GM12892 (cell line): ENCODE data around the gene ELOVL5.
"Not testable (repeated sequence)": the region's sequence is repeated elsewhere in the genome, so short reads cannot be mapped to it uniquely, and the experiment has no call there.

ENCODE experiments used
- DNase-seq: peaks from one replicate; pipeline ENCODE4 v3.0.0; 2011; ENCODE audit not compliant: insufficient read length
- FAIRE-seq: peaks from 2 replicates; lab custom pipeline; 2011; peaks lifted over from hg19 to GRCh38; lab: Jason Lieb, UNC
- POLR2A ChIP-seq: IDR thresholded peaks from 2 replicates; pipeline ENCODE4 v1.6.1; 2011; ENCODE audit warnings: low read depth, low read length, control low read depth
- POLR2AphosphoS5 ChIP-seq: IDR thresholded peaks from 2 replicates; pipeline ENCODE4 v1.6.1; 2011; ENCODE audit warnings: low read depth, low read length, control low read depth
- TAF1 ChIP-seq: IDR thresholded peaks from 2 replicates; pipeline ENCODE4 v1.6.1; 2011; ENCODE audit warnings: low read depth, mild to moderate bottlenecking, control low read depth, low read length, borderline replicate concordance

The ELOVL5 gene

DNA sequence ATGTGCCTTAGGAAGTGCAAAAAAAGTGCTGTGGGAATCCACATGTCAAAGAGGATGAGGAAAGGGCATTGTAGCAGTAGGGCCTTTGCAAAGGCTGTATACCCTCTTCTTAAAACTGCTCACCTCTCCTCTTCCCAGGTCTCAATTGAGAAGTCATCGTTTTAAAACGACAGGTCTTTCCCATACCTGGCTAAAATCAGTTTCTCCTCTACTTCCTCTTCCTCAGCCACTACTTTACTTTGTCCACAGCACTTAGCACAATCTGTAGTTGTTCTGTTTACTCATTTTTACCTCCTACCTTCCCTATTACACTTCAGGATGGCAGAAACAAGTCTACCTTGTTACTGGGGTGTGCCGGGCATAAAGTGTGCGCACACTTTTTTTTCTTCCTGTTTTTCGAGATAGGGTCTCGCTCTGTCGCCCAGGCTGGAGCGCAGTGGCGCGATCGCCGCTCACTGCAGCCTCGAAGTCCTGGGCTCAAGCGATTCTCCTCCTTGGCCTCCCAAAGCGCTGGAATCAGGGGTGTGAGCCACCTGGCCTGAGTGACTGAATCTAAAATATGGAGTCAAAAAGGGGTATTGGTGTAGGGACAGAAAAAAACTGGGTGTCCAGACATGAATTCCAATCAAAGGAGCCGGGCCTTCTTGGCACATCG is 9.8 kb upstream of the ELOVL5 start:
- FAIRE-seq, result no peak
- no peak for TF ChIP-seq POLR2AphosphoS5
- no peak for DNase-seq

DNA sequence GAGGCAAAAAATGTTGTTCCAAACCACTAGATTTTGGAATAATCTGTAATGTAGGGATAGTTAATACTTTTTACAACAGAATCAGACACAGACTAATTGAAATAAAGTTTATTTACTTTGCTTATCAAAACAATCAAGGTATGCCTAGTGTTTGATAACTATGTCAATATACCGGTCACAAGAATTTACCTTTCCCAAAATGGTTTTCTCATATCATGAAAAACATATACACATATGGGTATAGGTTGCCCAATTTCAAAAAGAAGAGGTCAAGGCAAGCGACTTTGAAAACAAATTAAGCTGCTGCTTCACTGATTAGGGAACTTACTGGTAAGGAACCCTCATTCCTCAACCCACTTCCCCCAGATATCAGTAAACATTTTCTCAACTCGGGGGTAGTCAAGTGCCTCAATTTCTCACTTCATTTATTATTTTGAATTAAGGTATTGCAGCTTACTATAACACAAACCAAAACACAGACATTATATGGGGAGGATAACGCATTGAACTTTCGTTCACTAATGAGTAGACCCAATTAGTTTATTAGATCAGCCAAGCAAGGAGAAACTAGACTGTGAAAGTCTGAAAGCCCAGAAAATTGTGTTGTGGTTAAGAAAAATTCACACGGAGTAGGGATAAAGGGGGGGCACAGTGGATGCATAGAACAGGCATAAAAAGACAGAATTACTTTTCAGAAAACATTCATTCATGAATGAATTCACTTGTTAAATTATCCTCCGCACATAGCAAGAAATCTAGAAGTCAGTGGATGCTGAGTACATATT is 9.0 kb upstream of the ELOVL5 start:
- TF ChIP-seq POLR2A (no peak), POLR2AphosphoS5 (no peak), TAF1 (no peak)
- FAIRE-seq (no peak), DNase-seq (no peak)

DNA sequence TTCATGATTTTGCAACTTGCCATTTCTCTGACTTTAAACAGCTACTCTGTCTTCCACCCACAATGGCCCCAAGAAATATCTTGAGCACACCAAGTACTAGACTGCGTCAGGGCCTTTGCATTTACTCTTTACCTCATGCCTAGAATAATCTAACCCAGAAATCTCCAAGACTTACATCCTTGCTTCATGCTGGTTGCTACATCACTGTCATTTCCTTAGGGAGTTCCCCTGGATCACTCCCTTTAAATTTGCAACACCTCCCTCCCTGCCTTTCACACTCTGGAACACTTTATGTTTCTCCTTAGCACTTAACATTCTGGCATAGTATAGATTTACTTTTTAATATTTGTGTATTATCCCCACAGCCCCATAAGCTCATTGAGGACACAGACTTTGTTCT is 4.9 kb upstream of the ELOVL5 start:
- TF ChIP-seq POLR2AphosphoS5 (no peak), POLR2A (no peak), TAF1 (no peak)
- DNase-seq, result no peak
- FAIRE-seq, result no peak

DNA sequence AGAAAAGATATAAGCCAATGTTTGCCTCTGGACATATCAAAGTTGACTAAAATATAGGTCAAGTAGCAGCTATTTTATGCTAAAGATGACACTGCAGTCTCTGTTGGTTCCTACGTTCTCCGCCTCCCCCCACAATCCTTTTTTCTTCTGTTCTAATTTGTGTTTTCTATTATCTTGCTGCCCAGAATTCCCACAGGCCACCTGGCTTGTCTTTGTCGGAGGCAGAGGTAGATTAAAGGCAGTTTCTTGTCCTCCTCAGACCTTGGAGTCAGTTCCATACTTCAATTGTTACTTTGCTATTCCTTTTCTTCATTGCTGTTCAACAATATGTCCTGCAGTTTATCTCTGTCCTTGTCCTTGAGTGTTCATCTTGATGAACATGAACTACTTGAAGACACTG is 3.6 kb upstream of the ELOVL5 start:
- TF ChIP-seq POLR2A (no peak), TAF1 (no peak), POLR2AphosphoS5 (no peak)
- FAIRE-seq, result no peak
- no peak for DNase-seq

DNA sequence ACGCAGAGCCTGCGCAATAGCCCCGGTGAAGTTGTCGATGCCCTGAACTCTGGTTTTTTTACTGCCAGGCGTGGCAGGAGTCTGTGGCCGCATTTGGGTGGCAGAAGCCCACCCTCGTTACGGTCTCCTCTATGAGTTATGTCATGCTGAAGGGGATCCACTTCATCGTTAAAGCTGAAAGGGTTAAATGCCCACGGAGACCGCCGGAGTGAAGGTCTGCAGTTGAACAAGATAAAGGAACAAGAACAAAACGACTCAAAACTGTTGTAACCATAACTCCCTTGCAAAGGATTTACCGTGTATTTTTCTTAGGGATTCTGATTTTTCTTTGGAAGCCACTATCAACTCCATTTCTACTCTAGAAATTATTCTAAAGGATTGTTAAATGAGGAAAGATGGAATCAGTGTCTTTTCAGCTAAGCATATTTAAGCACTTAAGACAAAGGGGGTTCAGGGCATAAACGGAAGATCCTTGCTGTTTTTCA is 501 bp upstream of the ELOVL5 start:
- FAIRE-seq (no peak), DNase-seq (no peak)
- TF ChIP-seq TAF1 (no peak), POLR2A (no peak), POLR2AphosphoS5 (no peak)

DNA sequence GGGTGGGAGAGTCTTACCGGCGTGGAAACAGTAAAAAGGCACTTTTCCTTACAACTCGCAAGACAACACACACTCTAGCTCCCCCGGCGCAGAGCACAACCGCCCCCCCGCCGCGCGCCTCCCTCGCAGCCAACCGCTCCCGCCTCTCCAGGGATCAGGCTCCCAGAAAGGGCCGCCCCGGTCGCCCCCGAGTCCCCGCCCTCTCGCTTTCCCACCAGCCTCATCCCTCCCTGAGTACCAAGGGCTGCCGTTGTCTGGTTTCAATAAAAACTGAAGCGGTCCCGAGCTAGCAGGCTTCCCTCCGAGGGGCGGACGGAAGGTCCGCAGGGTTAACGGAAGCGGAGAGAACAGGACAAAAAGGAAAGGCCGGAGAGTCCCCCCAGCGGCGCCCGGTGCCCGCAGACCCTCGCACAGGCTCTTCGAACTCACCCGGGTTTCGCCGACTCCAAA is 804 bp downstream of the ELOVL5 start:
- TF ChIP-seq POLR2AphosphoS5, result no peak
- DNase-seq, result no peak
- FAIRE-seq, result peak; percentile 33

DNA sequence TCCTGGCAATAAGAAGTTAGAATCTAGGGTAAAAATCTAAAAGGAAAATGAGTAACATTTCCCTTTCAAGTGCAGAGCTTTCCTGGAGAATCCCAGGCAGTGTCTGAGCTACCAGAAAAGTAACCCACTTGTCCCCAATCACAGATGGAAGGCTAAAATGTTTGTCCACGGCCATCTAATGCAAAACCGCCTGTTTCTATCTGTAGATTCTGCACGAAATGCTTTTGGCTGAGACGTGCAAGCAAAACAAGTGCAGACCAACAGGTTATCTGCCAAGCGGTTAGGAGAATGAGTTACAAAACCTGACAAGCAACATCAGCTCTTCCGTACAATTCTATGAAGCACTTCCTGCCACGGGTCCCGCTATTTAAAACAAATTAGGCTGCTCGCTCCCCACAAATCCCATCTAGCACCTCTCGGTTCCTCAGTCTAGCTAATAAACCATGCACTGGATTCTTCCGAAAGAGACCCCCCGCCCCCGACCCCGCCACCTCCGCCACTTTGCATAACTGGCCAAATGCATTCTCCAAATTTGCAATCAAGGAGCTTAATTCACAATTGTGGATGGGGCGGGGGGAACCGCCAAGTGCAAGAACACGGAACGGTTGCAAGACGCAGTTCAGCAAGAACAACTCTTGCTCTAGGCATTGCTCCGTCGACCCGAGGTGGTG is 1.4 kb downstream of the ELOVL5 start:
- DNase-seq (no peak), FAIRE-seq (peak; percentile 27)

DNA sequence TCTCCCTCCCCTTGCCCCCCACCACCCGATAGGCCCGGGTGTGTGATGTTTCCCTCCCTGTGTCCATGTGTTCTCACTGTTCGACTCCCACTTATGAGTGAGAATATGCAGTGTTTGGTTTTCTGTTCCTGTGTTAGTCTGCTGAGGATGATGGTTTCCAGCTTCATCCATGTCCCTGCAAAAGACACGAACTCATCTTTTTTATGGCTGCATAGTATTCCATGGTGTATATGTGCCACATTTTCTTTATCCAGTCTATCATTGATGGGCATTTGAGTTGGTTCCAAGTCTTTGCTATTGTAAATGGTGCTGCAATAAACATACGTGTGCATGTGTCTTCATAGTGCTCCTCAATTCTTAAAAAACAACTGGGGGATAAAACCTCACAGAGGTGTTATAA is 2.7 kb downstream of the ELOVL5 start:
- not testable (repeated sequence) for FAIRE-seq, DNase-seq

More for the DNA sequence above, 1.4 kb downstream of the ELOVL5 start:
- TF ChIP-seq TAF1, result no peak
- TF ChIP-seq POLR2AphosphoS5, result no peak
- no peak for TF ChIP-seq POLR2A

DNA sequence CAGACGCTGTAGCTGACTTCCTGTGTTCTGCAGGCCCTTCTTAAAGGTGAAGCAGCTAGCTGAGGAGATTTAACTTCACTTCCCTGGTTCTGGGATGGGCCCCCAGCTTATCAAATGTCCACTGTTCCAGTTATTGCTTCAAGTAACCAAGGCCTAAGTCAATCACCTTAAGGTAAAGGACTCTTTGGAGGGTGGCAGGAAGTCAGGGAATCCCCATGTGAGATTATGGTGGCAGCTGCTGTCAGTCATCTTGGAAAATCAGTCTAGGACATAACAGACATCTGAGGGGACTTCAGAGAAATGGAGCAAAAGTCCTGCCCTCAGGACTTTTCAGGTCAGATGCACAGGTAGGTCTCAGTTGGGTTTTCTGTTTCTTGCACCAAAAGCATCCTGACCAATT is 3.8 kb downstream of the ELOVL5 start:
- TF ChIP-seq POLR2A (no peak), POLR2AphosphoS5 (no peak), TAF1 (no peak)
- FAIRE-seq, result no peak

DNA sequence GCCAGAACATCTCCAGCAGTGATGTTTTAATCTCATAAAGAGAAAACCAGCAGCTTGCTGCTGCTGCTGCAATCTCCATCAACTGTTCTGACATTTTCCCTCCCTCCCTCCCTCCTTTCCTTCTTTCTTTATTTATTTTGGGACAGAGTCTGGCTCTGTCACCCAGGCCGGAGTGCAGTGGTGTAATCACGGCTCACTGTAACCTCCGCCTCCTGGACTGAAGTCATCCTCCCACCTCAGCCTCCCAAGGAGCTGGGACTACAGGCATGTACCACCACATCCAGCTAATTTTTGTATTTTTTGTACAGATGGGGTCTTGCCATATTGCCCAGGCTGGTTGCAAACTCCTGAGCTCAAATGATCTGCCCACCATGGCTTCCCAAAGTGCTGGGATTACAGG is 5.7 kb downstream of the ELOVL5 start:
- FAIRE-seq (no peak), DNase-seq (no peak)
- TF ChIP-seq POLR2A, result no peak
- TF ChIP-seq POLR2AphosphoS5, result no peak
- TF ChIP-seq TAF1, result no peak

More for the DNA sequence above, 3.8 kb downstream of the ELOVL5 start:
- no peak for DNase-seq

DNA sequence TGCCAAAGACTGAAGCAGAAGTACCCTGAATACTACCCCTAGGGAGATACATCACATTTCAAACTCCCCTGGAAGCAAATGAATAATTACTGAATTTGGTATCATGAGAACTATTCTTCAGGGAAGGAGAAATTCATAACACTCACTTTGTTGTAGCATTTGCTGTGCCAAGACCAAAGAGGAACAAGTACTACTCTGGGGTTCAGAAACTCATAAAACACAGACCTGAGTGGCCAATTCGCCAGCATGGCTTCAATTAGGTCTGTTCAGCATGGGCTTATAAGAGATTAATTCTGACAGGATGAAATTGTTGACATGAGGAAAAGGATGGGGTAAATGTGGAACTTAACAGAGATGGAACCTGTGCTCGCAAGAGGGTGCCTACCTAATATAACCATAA is 6.5 kb downstream of the ELOVL5 start:
- FAIRE-seq (no peak), DNase-seq (no peak)
- TF ChIP-seq POLR2AphosphoS5 (no peak), TAF1 (no peak), POLR2A (no peak)

DNA sequence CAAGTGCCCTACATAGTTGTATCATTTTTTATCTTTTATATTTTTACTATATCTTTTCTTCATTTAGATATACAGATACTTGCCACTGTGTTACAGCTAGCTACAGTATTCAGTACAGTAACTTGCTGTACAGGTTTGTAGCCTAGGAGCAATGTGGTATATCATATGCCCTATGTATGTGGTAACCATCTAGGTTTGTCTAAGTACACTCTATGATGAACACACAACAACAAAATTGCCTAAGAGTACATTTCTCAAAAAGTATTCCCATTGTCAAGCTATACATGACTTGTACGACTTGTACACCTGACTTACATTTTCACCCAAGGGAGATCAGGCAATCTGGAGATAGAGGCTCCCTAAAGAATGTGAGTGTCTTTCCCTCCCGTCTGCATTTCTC is 8.2 kb downstream of the ELOVL5 start:
- TF ChIP-seq POLR2AphosphoS5, result no peak
- no peak for TF ChIP-seq TAF1
- no peak for TF ChIP-seq POLR2A
- FAIRE-seq, result no peak
- no peak for DNase-seq
